ENCODE results near the gene MXD3.

Gene MXD3

GRCh38 chr5:177302354-177303110 lies 9.2 kb downstream of the MXD3 start:
- DNase-seq, result no peak

GRCh38 chr5:177301503-177302165 lies 10.1 kb downstream of the MXD3 start:
- no peak for DNase-seq

GRCh38 chr5:177300951-177301350 lies 10.7 kb downstream of the MXD3 start:
- DNase-seq, result no peak

GRCh38 chr5:177300236-177300880 lies 11.3 kb downstream of the MXD3 start:
- DNase-seq, result no peak

GRCh38 chr5:177299697-177300096 lies 12.0 kb downstream of the MXD3 start:
- DNase-seq, result no peak

DNA sequence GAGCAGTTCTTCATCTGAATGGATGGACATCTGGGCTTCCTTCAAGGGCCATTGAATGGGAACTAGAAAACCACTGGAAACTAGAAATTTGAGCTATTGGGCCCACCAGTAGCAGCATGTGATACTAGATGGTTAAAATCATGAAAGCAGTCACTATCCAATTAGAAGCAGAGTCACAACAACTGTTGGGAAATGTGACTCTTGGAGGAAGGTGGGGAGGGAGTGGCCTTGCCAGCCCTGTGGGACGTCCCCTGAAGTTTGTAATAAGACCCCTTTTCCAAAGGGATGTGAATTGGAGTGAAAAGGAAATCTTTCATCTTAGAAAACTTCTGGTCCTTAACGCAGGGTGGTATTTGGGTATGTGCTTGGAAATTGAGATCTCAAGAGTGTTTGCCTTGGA lies 13.8 kb downstream of the MXD3 start:
- DNase-seq, result no peak

GRCh38 chr5:177296581-177296980 lies 15.1 kb downstream of the MXD3 start:
- no peak for DNase-seq

DNA sequence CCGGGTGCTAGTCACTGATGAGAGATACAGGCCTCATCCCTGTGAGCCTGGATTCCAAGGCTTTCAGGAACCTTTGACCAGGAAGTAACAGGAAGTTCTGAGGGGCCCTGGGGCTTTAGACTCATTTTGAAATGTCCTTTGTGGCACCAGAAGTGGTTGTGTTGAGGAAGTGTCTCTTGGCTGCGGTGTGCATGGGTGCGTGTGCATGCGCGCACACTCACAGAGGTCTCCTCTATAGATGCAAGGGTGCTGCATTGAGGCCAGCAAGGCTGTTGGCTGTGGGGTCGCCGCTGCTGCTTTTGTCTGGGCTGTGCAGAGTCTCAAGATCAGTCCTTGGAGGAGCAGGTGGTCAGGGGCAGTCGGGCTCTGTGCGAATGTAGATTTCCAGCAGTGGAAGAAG lies 15.8 kb downstream of the MXD3 start:
- no peak for DNase-seq

GRCh38 chr5:177294632-177295031 lies 17.1 kb downstream of the MXD3 start:
- no peak for DNase-seq

DNA sequence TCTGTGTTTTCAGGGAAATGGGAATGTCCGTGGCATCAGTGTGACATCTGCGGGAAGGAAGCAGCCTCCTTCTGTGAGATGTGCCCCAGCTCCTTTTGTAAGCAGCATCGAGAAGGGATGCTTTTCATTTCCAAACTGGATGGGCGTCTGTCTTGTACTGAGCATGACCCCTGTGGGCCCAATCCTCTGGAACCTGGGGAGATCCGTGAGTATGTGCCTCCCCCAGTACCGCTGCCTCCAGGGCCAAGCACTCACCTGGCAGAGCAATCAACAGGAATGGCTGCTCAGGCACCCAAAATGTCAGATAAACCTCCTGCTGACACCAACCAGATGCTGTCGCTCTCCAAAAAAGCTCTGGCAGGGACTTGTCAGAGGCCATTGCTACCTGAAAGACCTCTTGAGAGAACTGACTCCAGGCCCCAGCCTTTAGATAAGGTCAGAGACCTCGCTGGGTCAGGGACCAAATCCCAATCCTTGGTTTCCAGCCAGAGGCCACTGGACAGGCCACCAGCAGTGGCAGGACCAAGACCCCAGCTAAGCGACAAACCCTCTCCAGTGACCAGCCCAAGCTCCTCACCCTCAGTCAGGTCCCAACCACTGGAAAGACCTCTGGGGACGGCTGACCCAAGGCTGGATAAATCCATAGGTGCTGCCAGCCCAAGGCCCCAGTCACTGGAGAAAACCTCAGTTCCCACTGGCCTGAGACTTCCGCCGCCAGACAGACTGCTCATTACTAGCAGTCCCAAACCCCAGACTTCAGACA lies 17.7 kb downstream of the MXD3 start:
- DNase-seq, result no peak

- DNase-seq, result no peak
Measured at GRCh38 chr5:177291735-177292134, 20.0 kb downstream of the MXD3 start.

DNA sequence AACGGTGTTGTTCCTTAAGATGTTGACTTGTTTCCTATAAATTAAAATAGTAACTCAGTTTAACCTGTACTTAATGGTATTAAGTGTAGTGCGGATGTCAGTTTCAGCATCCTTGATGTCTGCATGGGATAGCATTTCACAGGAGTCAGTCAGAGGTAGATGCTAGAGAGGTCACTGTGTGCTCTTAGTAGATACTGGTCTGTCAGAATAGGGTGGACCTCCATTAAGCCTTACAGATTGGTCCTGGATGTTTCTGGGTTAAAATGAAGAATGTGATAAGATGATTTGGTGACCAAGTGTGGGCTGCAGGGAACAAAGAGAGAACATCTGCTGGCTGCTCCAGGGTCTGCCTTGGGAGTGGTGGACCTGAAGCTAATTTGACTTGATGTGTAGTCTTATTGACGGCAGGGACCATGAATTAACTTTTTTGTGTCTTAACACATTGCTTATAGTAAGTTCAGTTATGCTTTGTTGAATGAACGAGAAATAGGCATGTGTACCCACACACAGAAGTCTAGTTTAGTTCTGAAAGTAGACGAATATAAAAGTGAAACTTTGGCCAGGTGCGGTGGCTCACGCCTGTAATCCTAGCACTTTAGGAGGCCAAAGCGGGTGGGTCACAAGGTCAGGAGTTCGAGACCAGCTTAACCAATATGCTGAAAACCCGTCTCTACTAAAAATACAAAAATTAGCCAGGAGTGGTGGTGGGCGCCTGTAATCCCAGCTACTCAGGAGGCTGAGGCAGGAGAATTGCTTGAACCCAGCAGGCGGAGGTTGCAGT lies 20.7 kb downstream of the MXD3 start:
- no peak for DNase-seq

DNA sequence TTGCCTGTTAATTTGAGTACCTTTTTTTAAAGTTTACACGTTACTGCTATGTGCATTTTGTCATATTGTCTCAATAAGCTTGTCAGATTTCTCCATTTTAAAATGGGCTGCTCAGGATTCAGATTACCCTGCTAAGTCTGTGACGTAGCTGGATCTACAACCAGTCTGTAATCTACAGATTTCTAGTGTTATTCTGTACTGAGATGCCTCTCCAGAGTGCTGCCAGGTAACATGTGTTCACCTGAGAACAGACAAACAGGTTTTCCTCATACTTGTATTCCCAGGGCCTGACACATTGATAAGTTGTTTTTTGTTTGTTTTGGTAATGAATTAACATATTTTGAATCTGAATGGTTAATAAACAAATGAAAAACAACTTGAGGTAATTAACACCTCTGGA lies 23.5 kb downstream of the MXD3 start:
- DNase-seq, result no peak

DNA sequence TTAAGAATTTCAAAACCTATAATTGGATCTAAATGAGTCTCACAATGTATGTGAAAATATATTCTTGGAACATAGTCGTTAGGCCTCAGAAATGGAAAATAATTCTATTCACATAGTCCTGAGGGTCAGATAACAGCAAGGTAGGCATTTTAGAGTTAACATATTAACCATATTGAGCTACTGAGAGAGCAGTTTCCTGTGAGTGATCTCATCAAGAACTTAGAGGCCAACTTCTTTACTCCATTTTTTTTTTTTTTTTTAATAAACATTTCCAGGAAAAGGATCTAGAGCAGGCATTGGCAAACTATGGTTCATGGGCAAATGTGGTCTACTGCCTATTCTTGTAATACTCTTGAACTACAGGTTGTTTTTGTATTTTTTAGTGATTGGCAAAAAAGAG lies 34.8 kb downstream of the MXD3 start:
- no peak for DNase-seq

GRCh38 chr5:177275883-177276282 lies 35.8 kb downstream of the MXD3 start:
- no peak for DNase-seq

GRCh38 chr5:177271113-177271512 lies 40.6 kb downstream of the MXD3 start:
- no peak for DNase-seq

DNA sequence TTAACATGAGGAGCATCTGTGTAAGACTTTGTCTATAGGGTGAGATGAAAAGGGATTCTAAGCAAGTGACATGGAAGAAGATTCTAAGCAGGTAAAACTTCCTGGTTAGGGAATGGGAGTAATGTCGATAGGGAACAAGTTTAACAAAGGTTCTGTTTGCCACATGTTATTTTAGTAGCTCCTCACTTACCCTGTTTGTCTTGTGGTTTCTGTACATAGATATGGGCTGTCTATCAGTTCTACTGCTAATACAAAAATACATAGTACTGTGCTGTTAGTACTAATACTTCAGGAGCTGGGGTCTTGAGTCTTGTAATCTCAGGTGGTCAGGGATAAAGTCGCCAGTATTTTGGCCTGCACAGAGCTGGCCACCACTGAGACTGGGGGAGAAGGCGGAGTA lies 41.0 kb downstream of the MXD3 start:
- DNase-seq, result no peak

DNA sequence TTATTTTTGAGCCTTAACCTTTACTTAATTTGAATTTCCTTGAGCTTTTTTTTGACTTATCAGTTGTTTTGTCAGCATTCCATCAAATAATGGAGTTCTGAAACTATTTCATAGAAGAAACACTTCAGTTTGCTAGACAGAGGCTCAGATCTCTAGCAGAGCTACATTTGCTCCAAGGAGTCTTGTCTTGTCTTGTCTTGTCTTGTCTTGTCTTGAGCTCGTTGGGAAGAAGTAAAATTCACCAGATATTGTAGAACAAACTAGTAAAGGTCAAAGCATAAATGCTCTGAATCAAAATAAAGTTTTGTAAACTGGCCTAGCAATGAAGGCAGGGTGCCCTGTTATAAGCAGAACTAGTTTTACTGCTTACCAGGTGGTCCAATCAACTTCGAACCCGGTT lies 41.7 kb downstream of the MXD3 start:
- no peak for DNase-seq

DNA sequence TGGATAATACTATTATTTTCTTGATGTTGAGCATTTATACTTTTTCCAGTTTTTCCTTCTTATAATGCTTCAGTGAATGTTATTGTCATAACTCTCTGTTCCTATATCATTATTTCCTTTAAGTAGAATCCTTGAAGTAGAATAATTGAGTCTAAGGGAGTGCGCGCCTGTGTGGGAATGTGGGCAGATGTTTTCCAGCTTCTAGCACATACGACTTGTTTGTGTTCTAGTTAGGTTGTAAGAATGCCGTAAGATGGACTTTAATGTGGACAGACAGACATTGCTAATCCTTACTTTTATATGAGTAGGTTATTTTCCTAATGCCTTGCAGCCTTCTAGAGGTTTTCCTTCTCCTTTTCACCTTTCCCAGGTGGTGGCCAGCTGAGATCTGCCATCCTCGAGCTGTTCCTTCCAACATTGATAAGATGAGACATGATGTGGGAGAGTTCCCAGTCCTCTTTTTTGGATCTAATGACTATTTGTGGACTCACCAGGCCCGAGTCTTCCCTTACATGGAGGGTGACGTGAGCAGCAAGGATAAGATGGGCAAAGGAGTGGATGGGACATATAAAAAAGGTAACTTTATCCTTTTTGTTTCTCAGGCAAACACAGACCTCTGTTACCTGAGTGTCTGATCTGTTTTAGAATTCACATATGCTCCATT lies 42.3 kb downstream of the MXD3 start:
- DNase-seq, result no peak

DNA sequence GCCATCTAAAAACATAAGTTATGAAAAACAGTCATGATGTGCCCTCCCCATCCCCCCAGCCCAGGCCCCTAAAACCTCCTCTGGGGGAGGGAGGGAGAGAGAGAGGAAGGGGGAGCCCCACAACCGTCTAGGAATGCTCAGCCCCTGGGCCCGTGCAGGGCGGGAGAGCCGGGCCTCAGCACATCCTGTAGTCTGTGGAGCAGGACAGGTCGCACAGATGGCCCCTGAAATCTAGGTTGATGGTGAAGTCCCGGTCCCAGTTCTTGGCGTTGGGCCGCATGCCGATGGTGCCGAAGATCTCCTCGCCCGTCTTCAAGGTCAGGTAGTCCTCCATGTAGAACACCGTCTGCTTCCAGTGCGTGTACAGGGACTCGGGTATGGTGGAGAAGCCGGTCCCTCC lies 46.3 kb downstream of the MXD3 start:
- DNase-seq, result no peak

DNA sequence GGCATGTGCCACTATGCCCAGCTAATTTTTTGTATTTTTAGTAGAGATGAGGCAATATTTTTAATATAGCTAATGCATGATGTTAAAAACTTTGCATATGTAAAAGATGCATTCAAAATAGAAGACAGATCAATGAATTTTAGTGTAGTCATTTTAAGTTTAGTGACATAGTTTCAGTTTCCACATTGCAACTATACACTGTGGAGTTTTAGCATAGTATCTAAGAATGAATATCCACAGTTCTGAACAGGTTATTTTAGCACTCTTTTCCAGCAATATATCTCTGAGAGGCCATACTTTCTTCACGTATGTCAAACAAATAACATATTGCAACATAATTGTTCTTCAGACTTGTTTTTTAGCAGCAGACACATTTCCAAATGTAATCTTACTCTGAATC lies 47.5 kb downstream of the MXD3 start:
- DNase-seq, result no peak

DNA sequence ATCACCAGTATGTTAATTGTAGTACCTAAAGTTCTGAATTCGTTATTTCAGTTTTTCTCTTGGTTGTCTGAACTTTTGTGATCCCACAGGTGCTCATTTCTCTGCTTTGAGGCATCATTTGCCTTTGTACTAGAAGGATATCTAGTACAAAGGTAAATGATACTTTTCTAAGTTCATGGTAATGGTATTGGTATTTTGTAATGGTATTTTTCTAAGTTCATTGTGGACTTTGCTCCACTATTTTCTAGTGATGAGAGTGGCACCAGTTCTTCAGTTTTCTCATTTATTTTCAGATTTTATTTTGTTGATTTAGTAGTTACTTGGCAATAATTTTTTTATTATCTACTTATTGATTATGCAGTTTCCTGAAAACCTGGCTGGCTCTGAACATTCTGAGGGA lies 50.2 kb downstream of the MXD3 start:
- DNase-seq, result no peak
